Mesenchymal stem cell (in vitro differentiated cells and primary cell): ENCODE measurements around the gene SLC5A8.

Experiments used
- DNase-seq: peaks from one replicate; pipeline ENCODE4 v3.0.0-alpha.2; 2013
- H2AFZ ChIP-seq: one replicate; pipeline ENCODE4 v1.6.1; 2013; ENCODE audit warnings: low read depth, mild to moderate bottlenecking, control low read depth, inconsistent platforms, low read length, moderate library complexity
- H2AK5ac ChIP-seq: 2 replicates; pipeline ENCODE4 v1.6.1; 2013; ENCODE audit warnings: low read length, moderate library complexity, mild to moderate bottlenecking, inconsistent platforms; ENCODE audit not compliant: severe bottlenecking
- H2BK120ac ChIP-seq: one replicate; pipeline ENCODE4 v1.6.1; 2013; ENCODE audit warnings: low read depth, mild to moderate bottlenecking, inconsistent platforms, low read length, moderate library complexity
- H2BK12ac ChIP-seq, 2 experiments: one replicate each; pipeline ENCODE4 v1.6.1; 2013; ENCODE audit warnings: inconsistent platforms in 2 of 2, low read length in 2 of 2, mild to moderate bottlenecking in 2 of 2, moderate library complexity in 2 of 2, control low read depth in 1 of 2
- H2BK15ac ChIP-seq: one replicate; pipeline ENCODE4 v1.6.1; 2013; ENCODE audit warnings: mild to moderate bottlenecking, low read depth, inconsistent platforms; ENCODE audit not compliant: poor library complexity, severe bottlenecking
- H2BK5ac ChIP-seq: 2 replicates; pipeline ENCODE4 v1.6.1; 2013; ENCODE audit warnings: low read depth, mild to moderate bottlenecking, low read length, control low read depth, inconsistent platforms; ENCODE audit not compliant: poor library complexity, severe bottlenecking
- H3K14ac ChIP-seq, 2 experiments: one replicate each; pipeline ENCODE4 v1.6.1; 2013; ENCODE audit warnings: inconsistent platforms in 2 of 2, low read length in 2 of 2, control low read depth in 1 of 2, mild to moderate bottlenecking in 1 of 2, moderate library complexity in 1 of 2
- H3K18ac ChIP-seq, 2 experiments: one replicate each; pipeline ENCODE4 v1.6.1; 2013; ENCODE audit warnings: inconsistent platforms in 2 of 2, low read length in 2 of 2, control low read depth in 1 of 2, low read depth in 1 of 2, mild to moderate bottlenecking in 1 of 2
- H3K23ac ChIP-seq, 2 experiments: one replicate each; pipeline ENCODE4 v1.6.1; 2013; ENCODE audit warnings: inconsistent platforms in 2 of 2, low read length in 2 of 2, mild to moderate bottlenecking in 2 of 2, moderate library complexity in 2 of 2, control low read depth in 1 of 2
- H3K27ac ChIP-seq: 2 replicates; pipeline ENCODE4 v1.5.1; 2013; ENCODE audit warnings: mild to moderate bottlenecking, moderate library complexity, low read length, control low read depth, inconsistent platforms; ENCODE audit not compliant: poor library complexity, severe bottlenecking
- H3K27me3 ChIP-seq, 2 experiments: 2 replicates each; pipeline versions ENCODE4 v1.6.1 to v1.7.0; 2013; ENCODE audit warnings: low read length in 2 of 2, mild to moderate bottlenecking in 2 of 2, moderate library complexity in 2 of 2, control low read depth in 1 of 2, inconsistent platforms in 1 of 2; ENCODE audit not compliant: control insufficient read depth in 1 of 2, insufficient read depth in 1 of 2
- H3K36me3 ChIP-seq, 2 experiments: 2 replicates each; pipeline versions ENCODE4 v1.6.1 to v1.7.0; 2013; ENCODE audit warnings: low read length in 2 of 2, control low read depth in 1 of 2, inconsistent platforms in 1 of 2, low read depth in 1 of 2, mild to moderate bottlenecking in 1 of 2; ENCODE audit not compliant: insufficient read depth in 2 of 2, control insufficient read depth in 1 of 2
- H3K4ac ChIP-seq, 2 experiments: one replicate each; pipeline ENCODE4 v1.6.1; 2013; ENCODE audit warnings: inconsistent platforms in 2 of 2, low read length in 2 of 2, mild to moderate bottlenecking in 2 of 2, moderate library complexity in 2 of 2, control low read depth in 1 of 2, low read depth in 1 of 2
- H3K4me1 ChIP-seq: 2 replicates; pipeline ENCODE4 v1.6.1; 2013; ENCODE audit warnings: low read depth, low read length, control low read depth; ENCODE audit not compliant: control insufficient read depth, insufficient read depth
- H3K4me2 ChIP-seq: 2 replicates; pipeline ENCODE4 v1.6.1; 2013; ENCODE audit warnings: low read length, mild to moderate bottlenecking, inconsistent platforms; ENCODE audit not compliant: poor library complexity, severe bottlenecking
- H3K4me3 ChIP-seq, 2 experiments: 2 replicates each; pipeline versions ENCODE4 v1.5.1 to v1.7.0; 2013; ENCODE audit warnings: low read length in 2 of 2, mild to moderate bottlenecking in 2 of 2, control low read depth in 1 of 2, low read depth in 1 of 2; ENCODE audit not compliant: insufficient read depth in 1 of 2
- H3K79me1 ChIP-seq: replicated peaks from 2 replicates; pipeline ENCODE4 v1.6.1; 2013; ENCODE audit warnings: mild to moderate bottlenecking, control low read depth, low read length, inconsistent platforms; ENCODE audit not compliant: poor library complexity, severe bottlenecking
- H3K9ac ChIP-seq: 2 replicates; pipeline ENCODE4 v1.7.0; 2013; ENCODE audit warnings: mild to moderate bottlenecking, low read length, moderate library complexity
- H3K9me3 ChIP-seq: 2 replicates; pipeline ENCODE4 v1.7.0; 2013; ENCODE audit warnings: mild to moderate bottlenecking, low read length; ENCODE audit not compliant: control insufficient read depth
- H4K8ac ChIP-seq: one replicate; pipeline ENCODE4 v1.6.1; 2013; ENCODE audit warnings: inconsistent platforms, mild to moderate bottlenecking, low read length, moderate library complexity
- H4K91ac ChIP-seq: one replicate; pipeline ENCODE4 v1.6.1; 2013; ENCODE audit warnings: mild to moderate bottlenecking, low read length, inconsistent platforms
- WGBS: methylation state at CpG from one replicate; pipeline ENCODE4 v1.1.7; 2013; ENCODE audit warnings: mixed read lengths; 5-methylcytosine and 5-hydroxymethylcytosine counted together

The SLC5A8 gene

GRCh38 chr12:101200824-101201223 is 9.2 kb downstream of the SLC5A8 start:
- Histone ChIP-seq H3K4me2 (no peak overlapping the region), H2BK12ac (no peak overlapping the region), H3K4me3 (no peak overlapping the region), H4K8ac (no peak overlapping the region), H3K27ac (no peak overlapping the region), H2BK15ac (no peak overlapping the region), H3K4me1 (no peaks in the 10 kb centered on the region), H3K36me3 (no peaks in the 10 kb centered on the region), H2BK5ac (no peak overlapping the region), H3K4ac (no peak overlapping the region), H4K91ac (no peak overlapping the region), H3K9me3 (no peaks in the 10 kb centered on the region), H3K23ac (no peak overlapping the region), H3K18ac (no peak overlapping the region), H2BK120ac (no peak overlapping the region), H3K14ac (no peak overlapping the region), H3K9ac (no peak overlapping the region), H3K27me3 (no peaks in the 10 kb centered on the region), H2AFZ (no peak overlapping the region), H3K79me1 (no peaks in the 10 kb centered on the region), H2AK5ac (no peak overlapping the region)
- WGBS: 92% methylated on average over 1 of the region's 1 CpG
- DNase-seq: no peak

GRCh38 chr12:101200145-101200544 is 9.9 kb downstream of the SLC5A8 start:
- no CpG with 5 or more reads among the region's 2 CpGs for WGBS
- no peak overlapping the region for H2BK12ac ChIP-seq

GRCh38 chr12:101186291-101186690 is 23.7 kb downstream of the SLC5A8 start:
- H2BK15ac ChIP-seq: no peak overlapping the region
- 57% methylated on average over 2 of the region's 2 CpGs for WGBS
- no peak overlapping the region for H2AK5ac ChIP-seq
- H2BK5ac ChIP-seq: no peak overlapping the region
- no peak overlapping the region for H3K4ac ChIP-seq
- no peak overlapping the region for H3K9ac ChIP-seq
- H3K36me3 ChIP-seq: no peaks in the 10 kb centered on the region
- no peak overlapping the region for H3K14ac ChIP-seq
- no peak overlapping the region for H3K23ac ChIP-seq
- H2BK120ac ChIP-seq: no peak overlapping the region
- H4K91ac ChIP-seq: no peak overlapping the region
- no peak overlapping the region for H3K18ac ChIP-seq
- no peak overlapping the region for H4K8ac ChIP-seq
- H2BK12ac ChIP-seq: no peak overlapping the region
- no peaks in the 10 kb centered on the region for H3K27me3 ChIP-seq
- no peak overlapping the region for H3K4me2 ChIP-seq
- H3K4me1 ChIP-seq: no peaks in the 10 kb centered on the region
- H3K79me1 ChIP-seq: no peaks in the 10 kb centered on the region
- no peak overlapping the region for H3K4me3 ChIP-seq
- H3K27ac ChIP-seq: no peak overlapping the region
- DNase-seq: no peak
- H2AFZ ChIP-seq: no peak overlapping the region
- H3K9me3 ChIP-seq: no peaks in the 10 kb centered on the region

More at GRCh38 chr12:101200145-101200544, 9.9 kb downstream of the SLC5A8 start:
- Histone ChIP-seq H4K91ac (no peak overlapping the region), H2AK5ac (no peak overlapping the region), H2BK15ac (no peak overlapping the region), H3K9me3 (no peaks in the 10 kb centered on the region), H2AFZ (no peak overlapping the region), H4K8ac (no peak overlapping the region), H3K4me3 (no peak overlapping the region), H2BK120ac (no peak overlapping the region), H3K79me1 (no peaks in the 10 kb centered on the region), H3K27ac (no peak overlapping the region), H3K36me3 (no peaks in the 10 kb centered on the region), H3K27me3 (no peaks in the 10 kb centered on the region), H3K4me1 (no peaks in the 10 kb centered on the region), H3K9ac (no peak overlapping the region), H2BK5ac (no peak overlapping the region), H3K4me2 (no peak overlapping the region), H3K18ac (no peak overlapping the region), H3K23ac (no peak overlapping the region), H3K14ac (no peak overlapping the region), H3K4ac (no peak overlapping the region)
- no peak for DNase-seq

DNA sequence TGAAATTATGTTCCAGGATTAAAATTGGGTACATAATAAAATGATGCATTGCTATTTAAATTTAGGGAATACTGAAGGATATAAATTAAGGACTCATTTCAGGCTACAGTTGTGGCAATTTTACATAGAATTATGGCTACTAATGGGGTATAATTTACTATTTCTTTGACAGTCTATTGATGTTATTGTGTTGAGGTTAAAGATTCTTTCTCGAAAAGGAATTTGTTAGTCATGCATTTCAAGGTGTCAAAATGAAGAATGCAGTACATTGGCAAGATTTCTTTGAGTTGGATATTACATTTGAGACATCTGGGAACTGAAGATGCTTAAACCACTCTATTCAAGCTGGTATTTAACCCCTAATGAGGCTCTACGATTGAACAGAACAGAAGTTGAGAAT is 28.3 kb downstream of the SLC5A8 start:
- Histone ChIP-seq H4K8ac (no peak overlapping the region), H3K36me3 (no peaks in the 10 kb centered on the region), H3K9ac (no peak overlapping the region), H3K18ac (no peak overlapping the region), H3K4me2 (no peak overlapping the region), H2BK12ac (no peak overlapping the region), H3K9me3 (no peaks in the 10 kb centered on the region), H3K23ac (no peak overlapping the region), H3K14ac (no peak overlapping the region), H2AFZ (no peak overlapping the region), H3K27ac (no peak overlapping the region), H3K79me1 (no peaks in the 10 kb centered on the region), H2BK120ac (no peak overlapping the region), H4K91ac (no peak overlapping the region), H2BK15ac (no peak overlapping the region), H3K4ac (no peak overlapping the region), H3K27me3 (no peaks in the 10 kb centered on the region), H3K4me1 (no peaks in the 10 kb centered on the region), H2BK5ac (no peak overlapping the region), H3K4me3 (no peak overlapping the region), H2AK5ac (no peak overlapping the region)
- 39% methylated on average over 2 of the region's 2 CpGs for WGBS
- peak; percentile 1 for DNase-seq
